ENCODE measurements around the gene GYS1.

- TF ChIP-seq POLR2A (IDR thresholded peaks at IDR 0.05) (no peak), CTCF (IDR thresholded peaks at IDR 0.05 in 4 of 5, conservative IDR thresholded peaks at IDR 0.05 in 1 of 5) (no peak)
These were observed 24.3 kb downstream of the GYS1 start for GRCh38 chr19:48968813-48969218.

Measured in gastrocnemius medialis (tissue), 4 donors.